HepG2 (cell line): Measurements from ENCODE around the gene ZNF541. TPM values are rescaled to one million over a fixed set of nuclear protein-coding genes. Genes with fewer than 3 reads are reported as not detected.

Experiments
- ATAC-seq: fragments of 200-7000 bp; cut with Tn5 transposase; 3 replicates; pipeline ENCODE4 v1.9.1; 2020; ENCODE audit warnings: mild to moderate bottlenecking, moderate library complexity
- BruUV-seq: library from RNA; stranded (reverse); fragments of 400-500 nt; replicated peaks from 2 replicates; lab custom pipeline; 2021; lab: Mats Ljungman, UMichigan
- CTCF ChIA-PET: fragments of 300-600 bp; formaldehyde crosslinking; extraction: SDS; loops from one replicate; lab custom pipeline; 2021; ENCODE audit warnings: low total read pairs, inconsistent platforms, low intra/inter-chr PET ratio; lab: Yijun Ruan, JAX
- POLR2A ChIA-PET: fragments of 350-600 bp; sonication (Branson Sonifier 250); formaldehyde crosslinking; loops from one replicate; lab custom pipeline; 2020; ENCODE audit warnings: antibody characterized with exemption, inconsistent platforms; lab: Yijun Ruan, JAX
- DNase-seq: peaks from one replicate; pipeline ENCODE4 v3.0.0-alpha.2; 2015; ENCODE audit warnings: low spot score
- FAIRE-seq: peaks from 3 replicates; lab custom pipeline; 2011; peaks lifted over from hg19 to GRCh38; lab: Jason Lieb, UNC
- H2AFZ ChIP-seq: one replicate; pipeline ENCODE4 v1.6.1; 2011; ENCODE audit warnings: low read length, inconsistent platforms
- H3K27ac ChIP-seq: fragments of 300-600 bp; 3 replicates; pipeline ENCODE4 v1.8.0; 2011; ENCODE audit warnings: mixed run types, mild to moderate bottlenecking, mixed read lengths, low read length, inconsistent platforms; ENCODE audit not compliant: insufficient read depth; ENCODE audit errors: extremely low read length
- H3K27me3 ChIP-seq, 2 experiments: fragments of 200-600 bp in 1 of 2; 2 replicates in 1 of 2; 3 replicates in 1 of 2; pipeline versions ENCODE4 v1.6.0 to v1.8.0; 2011; ENCODE audit warnings: low read length in 2 of 2, mild to moderate bottlenecking in 2 of 2, moderate library complexity in 2 of 2, inconsistent platforms in 1 of 2; ENCODE audit not compliant: insufficient read depth in 2 of 2, control insufficient read depth in 1 of 2
- H3K36me3 ChIP-seq, 2 experiments: fragments of 200-600 bp in 1 of 2; replicated peaks in 1 of 2; 2 replicates in 1 of 2; 3 replicates in 1 of 2; pipeline versions ENCODE4 v1.5.1 to v1.8.0; 2011; ENCODE audit warnings: low read length in 2 of 2, inconsistent platforms in 1 of 2; ENCODE audit not compliant: insufficient read depth in 2 of 2, control insufficient read depth in 1 of 2
- H3K4me1 ChIP-seq: 2 replicates; pipeline ENCODE4 v1.5.1; 2012; ENCODE audit warnings: low read length, inconsistent platforms; ENCODE audit not compliant: insufficient read depth
- H3K4me2 ChIP-seq: 2 replicates; pipeline ENCODE4 v1.6.0; 2011; ENCODE audit warnings: low read depth, low read length, inconsistent platforms
- H3K4me3 ChIP-seq, 3 experiments: fragments of 200-600 bp in 1 of 3; sonication (generic), shearing (Covaris generic) in 1 of 3; replicated peaks in 1 of 3; 2 replicates each; pipeline ENCODE4 v1.5.1; 2011 to 2016; ENCODE audit warnings: low read length in 3 of 3, inconsistent platforms in 2 of 3, low read depth in 2 of 3, mild to moderate bottlenecking in 2 of 3, control low read depth in 1 of 3, mixed read lengths in 1 of 3; ENCODE audit not compliant: insufficient read depth in 1 of 3
- H3K79me2 ChIP-seq: one replicate; pipeline ENCODE4 v1.6.1; 2011; ENCODE audit warnings: low read length, inconsistent platforms; ENCODE audit not compliant: insufficient read depth
- H3K9ac ChIP-seq: 2 replicates; pipeline ENCODE4 v1.6.0; 2011; ENCODE audit warnings: mild to moderate bottlenecking, low read depth, low read length, inconsistent platforms; ENCODE audit not compliant: insufficient read depth
- H3K9me3 ChIP-seq: 2 replicates; pipeline ENCODE4 v1.5.1; 2012; ENCODE audit warnings: mild to moderate bottlenecking, low read length
- H4K20me1 ChIP-seq: 2 replicates; pipeline ENCODE4 v1.6.0; 2011; ENCODE audit warnings: inconsistent platforms, mild to moderate bottlenecking, low read length, moderate library complexity; ENCODE audit not compliant: insufficient read depth
- GATAD1 ChIP-seq: IDR thresholded peaks from 2 replicates; pipeline ENCODE4 v1.6.1; 2016; ENCODE audit warnings: missing genetic modification reagents, missing compliant biosample characterization
- MAFF ChIP-seq: IDR thresholded peaks from 2 replicates; pipeline ENCODE4 v1.6.1; 2011; ENCODE audit warnings: low read depth, low read length, improper control_type of control experiment
- MAFK ChIP-seq, 2 experiments: IDR thresholded peaks in 1 of 2; conservative IDR thresholded peaks in 1 of 2; 2 replicates each; pipeline ENCODE4 v1.6.1; 2011; ENCODE audit warnings: improper control_type of control experiment in 2 of 2, low read length in 2 of 2
- MTERF4 ChIP-seq: sonication (generic); formaldehyde crosslinking; IDR thresholded peaks from 2 replicates; pipeline ENCODE4 v1.8.0; 2023; ENCODE audit warnings: mild to moderate bottlenecking, missing genetic modification reagents
- NFIB ChIP-seq: sonication (generic); formaldehyde crosslinking; IDR thresholded peaks from 2 replicates; pipeline ENCODE4 v1.9.0; 2021; ENCODE audit warnings: missing genetic modification reagents, mild to moderate bottlenecking, borderline replicate concordance
- SP4 ChIP-seq: sonication (generic); formaldehyde crosslinking; IDR thresholded peaks from 2 replicates; pipeline ENCODE4 v1.8.1; 2023; ENCODE audit warnings: mild to moderate bottlenecking, missing genetic modification reagents
- STAG1 ChIP-seq: sonication (generic); formaldehyde crosslinking; IDR thresholded peaks from 2 replicates; pipeline ENCODE4 v1.4.0; 2020; ENCODE audit warnings: missing genetic modification reagents
- TFDP2 ChIP-seq: sonication (generic); formaldehyde crosslinking; IDR thresholded peaks from 2 replicates; pipeline ENCODE4 v1.4.0; 2020; ENCODE audit warnings: missing genetic modification reagents
- ZNF232 ChIP-seq: sonication (generic); formaldehyde crosslinking; IDR thresholded peaks from 2 replicates; pipeline ENCODE4 v1.4.0; 2020; ENCODE audit warnings: missing genetic modification reagents, borderline replicate concordance
- WGBS: methylation state at CpG from one replicate; pipeline ENCODE4 v1.1.6; 2017; ENCODE audit warnings: low lambda C conversion rate; 5-methylcytosine and 5-hydroxymethylcytosine counted together
- in situ Hi-C: cut with HindIII; loops from 2 replicates; pipeline ENCODE4 v1.10.0; 2017; ENCODE audit warnings: low pct_unique_long_range_greater_than_20kb; ENCODE audit not compliant: extremely low pct_ligation_motif_present
- intact Hi-C: fragments of 100-400 bp; cut with micrococcal nuclease; formaldehyde crosslinking; loops from one replicate; pipeline ENCODE4 v1.10.0; 2022; ENCODE audit not compliant: unreplicated experiment
- polyA plus RNA-seq, 8 experiments: library from polyadenylated mRNA; depleted of rRNA in 3 of 8; stranded (reverse) in 7 of 8; unstranded in 1 of 8; fragments of >200 nt; fragmentation: Illumina TruSeq in 4 of 8; extraction: Trizol in 4 of 8; gene quantifications; 2 replicates each; pipeline versions ENCODE4 v1.2.1 to v1.2.3, GENCODE V29; 2011 to 2016; ENCODE audit warnings: low read depth in 4 of 8, missing spikeins in 1 of 8, mixed read lengths in 1 of 8; ENCODE audit not compliant: insufficient read depth in 1 of 8
- total RNA-seq, 5 experiments: library from RNA; depleted of rRNA; stranded (reverse); fragments of >200 nt; fragmentation: Illumina TruSeq; extraction: Trizol; gene quantifications; 2 replicates each; pipeline ENCODE4 v1.2.3, GENCODE V29; 2016; ENCODE audit warnings: low read depth in 1 of 5
- TF ChIP-seq, protein P1 (sequence below): sonication (generic); formaldehyde crosslinking; IDR thresholded peaks from 2 replicates; pipeline ENCODE4 v1.5.0; 2020; ENCODE audit warnings: mild to moderate bottlenecking, missing genetic modification reagents, moderate library complexity

ZNF541 gene
- total and polyA plus RNA-seq, 2 of the 13 experiments (the other 11 are each of a cell fraction or from before 2014, with no cell fraction given) = 0.03 to 0.04 TPM

- no TSS peak for BruUV-seq
- Histone ChIP-seq H3K27ac (no peak overlapping the region), H4K20me1 (no peaks in the 10 kb centered on the region), H3K4me1 (no peaks in the 10 kb centered on the region), H2AFZ (no peak overlapping the region), H3K36me3 (no peaks in the 10 kb centered on the region), H3K27me3 (peaks cover 6 to 30% of the 10 kb centered on the region in 2 experiments; a peak in 4 of 5 replicates), H3K4me3 (no peak overlapping the region), H3K9ac (no peak overlapping the region), H3K4me2 (no peak overlapping the region), H3K9me3 (no peaks in the 10 kb centered on the region), H3K79me2 (no peaks in the 10 kb centered on the region)
- ATAC-seq (0 out of 3 replicates have a peak, but pooled peaks have one; percentile 35), FAIRE-seq (peak; percentile 8), DNase-seq (peak; percentile 31)
- 23% methylated on average over 4 of the region's 4 CpGs for WGBS
- in situ Hi-C loops (loop anchor here (5.0 kb wide), 1 partner anchor 157 kb away; no protein-coding TSS in a partner anchor), intact Hi-C loops (loop anchor here (2.0 kb wide), 1 partner anchor 158 kb away; no protein-coding TSS in a partner anchor)
- TF ChIP-seq STAG1 (CRISPR knock-in tag) (peak; percentile 54), GATAD1 (CRISPR knock-in tag) (no peak)
- TF ChIP-seq, protein P1, sequence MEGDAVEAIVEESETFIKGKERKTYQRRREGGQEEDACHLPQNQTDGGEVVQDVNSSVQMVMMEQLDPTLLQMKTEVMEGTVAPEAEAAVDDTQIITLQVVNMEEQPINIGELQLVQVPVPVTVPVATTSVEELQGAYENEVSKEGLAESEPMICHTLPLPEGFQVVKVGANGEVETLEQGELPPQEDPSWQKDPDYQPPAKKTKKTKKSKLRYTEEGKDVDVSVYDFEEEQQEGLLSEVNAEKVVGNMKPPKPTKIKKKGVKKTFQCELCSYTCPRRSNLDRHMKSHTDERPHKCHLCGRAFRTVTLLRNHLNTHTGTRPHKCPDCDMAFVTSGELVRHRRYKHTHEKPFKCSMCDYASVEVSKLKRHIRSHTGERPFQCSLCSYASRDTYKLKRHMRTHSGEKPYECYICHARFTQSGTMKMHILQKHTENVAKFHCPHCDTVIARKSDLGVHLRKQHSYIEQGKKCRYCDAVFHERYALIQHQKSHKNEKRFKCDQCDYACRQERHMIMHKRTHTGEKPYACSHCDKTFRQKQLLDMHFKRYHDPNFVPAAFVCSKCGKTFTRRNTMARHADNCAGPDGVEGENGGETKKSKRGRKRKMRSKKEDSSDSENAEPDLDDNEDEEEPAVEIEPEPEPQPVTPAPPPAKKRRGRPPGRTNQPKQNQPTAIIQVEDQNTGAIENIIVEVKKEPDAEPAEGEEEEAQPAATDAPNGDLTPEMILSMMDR (CRISPR knock-in tag) = peak; percentile 45
- ChIA-PET POLR2A (no interaction called here), CTCF (interaction anchor here (1.2 kb wide), 1 partner anchor 157 kb away, joined by 8 read pairs; no protein-coding TSS in a partner anchor)
Observed at GRCh38 chr19:47540748-47541147, 32.2 kb downstream of the ZNF541 start.

DNA sequence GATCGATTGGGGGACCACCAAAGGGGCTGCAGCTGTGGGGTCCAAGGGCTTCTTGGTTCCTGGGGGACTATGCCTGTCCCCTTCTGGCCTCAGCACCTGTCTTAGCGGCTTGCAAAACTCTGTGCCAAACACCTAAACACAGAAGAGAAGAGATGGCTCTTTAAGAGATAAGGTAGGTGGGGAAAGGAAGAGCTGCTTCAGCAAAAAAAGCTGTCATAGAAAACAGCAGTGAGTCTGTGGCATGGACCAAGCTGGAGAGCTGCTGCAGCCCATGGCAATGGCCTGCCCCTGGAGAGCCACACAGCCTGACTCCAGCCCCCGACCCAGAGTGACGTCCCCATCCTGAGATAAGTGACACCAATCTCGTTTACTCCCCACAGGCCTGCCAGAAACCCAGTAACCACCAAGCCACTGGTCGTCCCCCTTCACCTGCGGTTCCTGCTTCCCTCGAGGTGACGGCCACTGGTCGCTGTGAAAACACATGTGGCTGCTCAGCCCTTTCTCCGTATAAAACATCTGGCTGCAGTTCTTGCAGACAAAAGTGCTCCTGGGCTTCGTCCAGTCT lies 33.1 kb downstream of the ZNF541 start:
- in situ Hi-C loops = loop anchor here (5.0 kb wide), 1 partner anchor 157 kb away; no protein-coding TSS in a partner anchor
- no peak for ATAC-seq
- CTCF ChIA-PET = no interaction called here
- peak; percentile 31 to 40; a peak in 2 of 4 replicates for TF ChIP-seq MAFK (conservative IDR thresholded peaks at IDR 0.05 in 1 of 2, IDR thresholded peaks at IDR 0.05 in 1 of 2; ENCODE audit: low read length in 2 of 2)
- no peak for TF ChIP-seq SP4 (CRISPR knock-in tag)
- TF ChIP-seq NFIB = no peak
- no peak for TF ChIP-seq TFDP2
- TF ChIP-seq MTERF4 (CRISPR knock-in tag) = no peak
- TF ChIP-seq MAFF = peak; percentile 38; the same call in 1 of the 2 replicates
- TF ChIP-seq ZNF232 = no peak
- POLR2A ChIA-PET = no interaction called here
- Histone ChIP-seq H3K4me1 (no peaks in the 10 kb centered on the region), H3K27ac (no peak overlapping the region), H4K20me1 (no peaks in the 10 kb centered on the region), H2AFZ (no peak overlapping the region), H3K9me3 (no peaks in the 10 kb centered on the region), H3K4me2 (no peak overlapping the region), H3K36me3 (no peaks in the 10 kb centered on the region), H3K4me3 (no peak overlapping the region), H3K9ac (no peak overlapping the region), H3K79me2 (no peaks in the 10 kb centered on the region), H3K27me3 (peaks cover 6 to 28% of the 10 kb centered on the region in 2 experiments; a peak in 4 of 5 replicates)
- intact Hi-C loops = loop anchor here (2.0 kb wide), 1 partner anchor 159 kb away; no protein-coding TSS in a partner anchor
- BruUV-seq = no TSS peak
- FAIRE-seq = no peak
- no peak for DNase-seq
- 10% methylated on average over 9 of the region's 12 CpGs for WGBS
